K562 (cell line): Measurements from ENCODE around the gene COPB2. TPM values are rescaled to one million over a fixed set of nuclear protein-coding genes. Genes with fewer than 3 reads are reported as not detected.

ENCODE experiments used
- ATAC-seq: fragments of 200-7000 bp; cut with Tn5 transposase; 3 replicates; pipeline ENCODE4 v1.9.1; 2020; ENCODE audit warnings: moderate library complexity
- Bru-seq: library from RNA; stranded (reverse); fragments of 400-500 nt; gene quantifications from one replicate; lab custom pipeline; 2021; lab: Mats Ljungman, UMichigan
- BruChase-seq, 2 experiments: library from RNA; stranded (reverse); fragments of 400-500 nt; gene quantifications; one replicate each; lab custom pipeline; 2021; lab: Mats Ljungman, UMichigan
- BruUV-seq: library from RNA; stranded (reverse); fragments of 400-500 nt; replicated peaks from 2 replicates; lab custom pipeline; 2021; lab: Mats Ljungman, UMichigan
- CTCF ChIA-PET: fragments of 300-600 bp; formaldehyde crosslinking; extraction: SDS; loops from one replicate; lab custom pipeline; 2021; ENCODE audit warnings: low intra/inter-chr PET ratio; lab: Yijun Ruan, JAX
- POLR2A ChIA-PET: fragments of 300-600, 350-650 bp; sonication (Branson Sonifier 250); formaldehyde crosslinking; extraction: SDS; loops from one replicate; lab custom pipeline; 2021; ENCODE audit warnings: antibody characterized with exemption, inconsistent platforms; lab: Yijun Ruan, JAX
- DNase-seq, 4 experiments: peaks; one replicate each; pipeline versions ENCODE4 v3.0.0 to v3.0.0-alpha.2; 2011 to 2018; ENCODE audit warnings: low spot score in 3 of 4, mixed read lengths in 3 of 4; ENCODE audit errors: extremely low read depth in 1 of 4
- FAIRE-seq: peaks from 2 replicates; lab custom pipeline; 2011; peaks lifted over from hg19 to GRCh38; lab: Jason Lieb, UNC
- H2AFZ ChIP-seq: 2 replicates; pipeline ENCODE4 v1.6.0; 2011; ENCODE audit warnings: low read depth, low read length, control low read depth, inconsistent platforms
- H3K27ac ChIP-seq: fragments of 200-600 bp; 3 replicates; pipeline ENCODE4 v1.8.0; 2011; ENCODE audit warnings: low read depth, mild to moderate bottlenecking, control low read depth, inconsistent platforms, low read length, moderate library complexity, mixed read lengths; ENCODE audit errors: extremely low read depth
- H3K27me3 ChIP-seq, 2 experiments: fragments of 300-600 bp in 1 of 2; 2 replicates in 1 of 2; 3 replicates in 1 of 2; pipeline versions ENCODE4 v1.6.0 to v1.8.0; 2011; ENCODE audit warnings: inconsistent platforms in 2 of 2, low read length in 2 of 2, mild to moderate bottlenecking in 1 of 2, mixed read lengths in 1 of 2, moderate library complexity in 1 of 2; ENCODE audit not compliant: control insufficient read depth in 2 of 2, insufficient read depth in 2 of 2
- H3K36me3 ChIP-seq: fragments of 300-600 bp; 3 replicates; pipeline ENCODE4 v1.8.0; 2011; ENCODE audit warnings: mild to moderate bottlenecking, low read length, inconsistent platforms; ENCODE audit not compliant: control insufficient read depth, insufficient read depth
- H3K4me1 ChIP-seq, 2 experiments: fragments of 200-600 bp in 1 of 2; replicated peaks in 1 of 2; 2 replicates in 1 of 2; 3 replicates in 1 of 2; pipeline versions ENCODE4 v1.5.1 to v1.8.0; 2011; ENCODE audit warnings: inconsistent platforms in 2 of 2, low read length in 2 of 2, mild to moderate bottlenecking in 1 of 2, mixed read lengths in 1 of 2, moderate library complexity in 1 of 2; ENCODE audit not compliant: control insufficient read depth in 2 of 2, insufficient read depth in 2 of 2
- H3K4me2 ChIP-seq: 2 replicates; pipeline ENCODE4 v1.6.1; 2011; ENCODE audit warnings: low read length, control low read depth, inconsistent platforms, mixed read lengths; ENCODE audit not compliant: insufficient read depth
- H3K4me3 ChIP-seq: fragments of 200-600 bp; sonication (generic), shearing (Covaris generic); 2 replicates; pipeline ENCODE4 v1.5.1; 2016; ENCODE audit warnings: control low read depth, inconsistent platforms
- H3K79me2 ChIP-seq: fragments of 200-600 bp; 3 replicates; pipeline ENCODE4 v1.8.0; 2011; ENCODE audit warnings: low read length, inconsistent platforms; ENCODE audit not compliant: control insufficient read depth, insufficient read depth
- H3K9ac ChIP-seq, 2 experiments: 2 replicates each; pipeline versions ENCODE4 v1.6.0 to v1.6.1; 2011; ENCODE audit warnings: low read depth in 2 of 2, low read length in 2 of 2, control low read depth in 1 of 2, inconsistent platforms in 1 of 2, mild to moderate bottlenecking in 1 of 2, mixed read lengths in 1 of 2; ENCODE audit not compliant: insufficient read depth in 1 of 2
- H3K9me1 ChIP-seq: one replicate; pipeline ENCODE4 v1.6.0; 2011; ENCODE audit warnings: inconsistent platforms, mild to moderate bottlenecking, low read length, moderate library complexity; ENCODE audit not compliant: control insufficient read depth, insufficient read depth
- H3K9me3 ChIP-seq: replicated peaks from 2 replicates; pipeline ENCODE4 v1.5.1; 2011; ENCODE audit warnings: low read depth, low read length, inconsistent platforms; ENCODE audit not compliant: control insufficient read depth, insufficient read depth
- H4K20me1 ChIP-seq: replicated peaks from 2 replicates; pipeline ENCODE4 v1.6.1; 2011; ENCODE audit warnings: low read length, inconsistent platforms, mixed read lengths; ENCODE audit not compliant: control insufficient read depth, insufficient read depth
- ATF7 ChIP-seq: fragments of 450-650 bp; IDR thresholded peaks from 2 replicates; pipeline ENCODE4 v1.7.1; 2014; ENCODE audit warnings: mild to moderate bottlenecking, moderate library complexity
- BCOR ChIP-seq: fragments of 450-650 bp; IDR thresholded peaks from 2 replicates; pipeline ENCODE4 v1.6.1; 2016
- KDM2B ChIP-seq: fragments of 250-450 bp; sonication (Bioruptor Pico); IDR thresholded peaks from 2 replicates; pipeline ENCODE4 v1.8.0; 2021; ENCODE audit warnings: mild to moderate bottlenecking, moderate library complexity
- SAFB2 ChIP-seq: fragments of 200-400 bp; formaldehyde crosslinking; IDR thresholded peaks from 2 replicates; pipeline ENCODE4 v1.6.1; 2018; ENCODE audit warnings: borderline replicate concordance, low read length, low read depth, moderate library complexity; ENCODE audit not compliant: severe bottlenecking
- ZHX1 ChIP-seq: fragments of 150-350 bp; conservative IDR thresholded peaks from 2 replicates; pipeline ENCODE4 v1.6.1; 2014; ENCODE audit warnings: low read length
- ZNF140 ChIP-seq: fragments of 250-450 bp; sonication (Bioruptor Pico); IDR thresholded peaks from 2 replicates; pipeline ENCODE4 v1.8.0; 2021; ENCODE audit warnings: moderate library complexity, mild to moderate bottlenecking, inconsistent platforms
- WGBS: fragments of 100-300 bp; shearing (Covaris generic); methylation state at CpG from one replicate; pipeline ENCODE4 v1.1.6; 2016; ENCODE audit warnings: low coverage, mixed read lengths; ENCODE audit not compliant: insufficient coverage; ENCODE audit errors: missing lambda C conversion rate; 5-methylcytosine and 5-hydroxymethylcytosine counted together
- in situ Hi-C: fragments of 300-500 bp; cut with MboI; formaldehyde crosslinking; loops from 4 replicates; pipeline ENCODE4 v1.15.0; 2018; ENCODE audit warnings: inconsistent platforms, mixed read lengths
- intact Hi-C: fragments of 100-400 bp; cut with micrococcal nuclease; formaldehyde crosslinking; loops from 2 replicates; pipeline ENCODE4 v1.14.2; 2022
- long read RNA-seq, 3 experiments: library from polyadenylated mRNA in 2 of 3; library from RNA in 1 of 3; unstranded in 2 of 3; stranded (forward) in 1 of 3; transcript quantifications; one replicate each; pipeline ENCODE4 v2.0.0, GENCODE V29; 2019 to 2022
- polyA minus RNA-seq, 3 experiments: library from RNA; depleted of rRNA, polyadenylated mRNA; stranded (reverse); fragments of >200 nt; gene quantifications; 2 replicates each; pipeline ENCODE4 v1.2.3, GENCODE V29; 2011
- polyA plus RNA-seq, 8 experiments: library from polyadenylated mRNA; depleted of rRNA in 4 of 8; stranded (reverse) in 5 of 8; unstranded in 3 of 8; fragments of >200 nt; fragmentation: Nextera tagmentation in 2 of 8; fragmentation: Illumina TruSeq in 1 of 8; extraction: Ambion mirVana in 2 of 8; extraction: Trizol in 1 of 8; gene quantifications; 2 replicates each; pipeline versions ENCODE4 v1.2.1 to v1.2.3, GENCODE V29; 2011 to 2014; ENCODE audit warnings: inconsistent platforms in 1 of 8, missing spikeins in 1 of 8
- total RNA-seq, 7 experiments: library from RNA; depleted of rRNA in 6 of 7; stranded (reverse); fragments of >200 nt in 6 of 7; fragmentation: Illumina TruSeq in 2 of 7; extraction: Trizol in 2 of 7; gene quantifications; 2 replicates each; pipeline versions ENCODE4 v1.2.1 to v1.2.3, GENCODE V29; 2011 to 2021; ENCODE audit warnings: low replicate concordance in 1 of 7
- TF ChIP-seq, protein P1 (sequence below): IDR thresholded peaks from 2 replicates; pipeline ENCODE4 v1.6.1; 2011; ENCODE audit not compliant: insufficient read length; ENCODE audit errors: extremely low read depth

The COPB2 gene
- 107 and 250 TPM in 2 replicates for total RNA-seq (2011; cell fraction: chromatin; rRNA removed; ENCODE audit: low replicate concordance)
- total RNA-seq (2011; cell fraction: nucleolus; rRNA removed), result 48.2 and 69.0 TPM in 2 replicates
- 101 and 112 TPM in 2 replicates for total RNA-seq (2011; cell fraction: nucleoplasm; rRNA removed)
- total RNA-seq (2014; rRNA removed), result 117 and 124 TPM in 2 replicates
- 135 and 145 TPM in 2 replicates for total RNA-seq (2014; rRNA removed; fragmentation: Illumina TruSeq; extraction: Trizol)
- total RNA-seq (2015; rRNA removed; fragmentation: Illumina TruSeq; extraction: Trizol), result 125 and 137 TPM in 2 replicates
- 99.1 and 101 TPM in 2 replicates for total RNA-seq (2021)
- polyA plus RNA-seq (2011; rRNA removed), result 170 and 189 TPM in 2 replicates
- polyA plus RNA-seq (2011; cell fraction: cytosol; rRNA removed), result 45.3 and 102 TPM in 2 replicates
- polyA plus RNA-seq (2011; cell fraction: nucleus; rRNA removed), result 63.5 and 133 TPM in 2 replicates
- 92.1 and 97.5 TPM in 2 replicates for polyA plus RNA-seq (2012)
- polyA plus RNA-seq (2014; fragmentation: Illumina TruSeq; extraction: Trizol), result 117 and 130 TPM in 2 replicates
- polyA plus RNA-seq (2014; fragmentation: Nextera tagmentation; extraction: Ambion mirVana), result 100 to 1,000 TPM in 1 of 2 experiments, 10 to 100 TPM in 1; 64.3 to 155 TPM
- 86.0 and 98.0 TPM in 2 replicates for polyA plus RNA-seq (2014; rRNA removed)
- 366 and 401 TPM in 2 replicates for polyA minus RNA-seq (2011; rRNA and poly(A)+ RNA removed)
- polyA minus RNA-seq (2011; cell fraction: cytosol; rRNA and poly(A)+ RNA removed), result 92.1 and 103 TPM in 2 replicates
- 73.8 and 174 TPM in 2 replicates for polyA minus RNA-seq (2011; cell fraction: nucleus; rRNA and poly(A)+ RNA removed)
- percentile 91 among the genes with signal in this experiment for Bru-seq, nascent RNA
- percentile 93 among the genes with signal in this experiment for BruChase-seq, experiment 1, labeled RNA remaining after a 2-hour chase
- percentile 94 among the genes with signal in this experiment for BruChase-seq, experiment 2, labeled RNA remaining after a 6-hour chase
- long read RNA-seq, experiment 1, transcript COPB2-201 (22 exons, 3,360 nt), result major isoform, 326 of 570 reads
- long read RNA-seq, experiment 1, partial matches to known transcripts, result 101 of 570 reads
- long read RNA-seq, experiment 1, other reads (novel, unspliced or antisense), result 142 of 570 reads
- long read RNA-seq, experiment 2, transcript COPB2-201 (22 exons, 3,360 nt), result major isoform, 57 of 155 reads
- long read RNA-seq, experiment 2, partial matches to known transcripts, result 64 of 155 reads
- long read RNA-seq, experiment 2, other reads (novel, unspliced or antisense), result 34 of 155 reads
- long read RNA-seq, experiment 3, transcript COPB2-201 (22 exons, 3,360 nt), result major isoform, 99 of 183 reads
- long read RNA-seq, experiment 3, partial matches to known transcripts, result 44 of 183 reads
- long read RNA-seq, experiment 3, other reads (novel, unspliced or antisense), result 40 of 183 reads

DNA sequence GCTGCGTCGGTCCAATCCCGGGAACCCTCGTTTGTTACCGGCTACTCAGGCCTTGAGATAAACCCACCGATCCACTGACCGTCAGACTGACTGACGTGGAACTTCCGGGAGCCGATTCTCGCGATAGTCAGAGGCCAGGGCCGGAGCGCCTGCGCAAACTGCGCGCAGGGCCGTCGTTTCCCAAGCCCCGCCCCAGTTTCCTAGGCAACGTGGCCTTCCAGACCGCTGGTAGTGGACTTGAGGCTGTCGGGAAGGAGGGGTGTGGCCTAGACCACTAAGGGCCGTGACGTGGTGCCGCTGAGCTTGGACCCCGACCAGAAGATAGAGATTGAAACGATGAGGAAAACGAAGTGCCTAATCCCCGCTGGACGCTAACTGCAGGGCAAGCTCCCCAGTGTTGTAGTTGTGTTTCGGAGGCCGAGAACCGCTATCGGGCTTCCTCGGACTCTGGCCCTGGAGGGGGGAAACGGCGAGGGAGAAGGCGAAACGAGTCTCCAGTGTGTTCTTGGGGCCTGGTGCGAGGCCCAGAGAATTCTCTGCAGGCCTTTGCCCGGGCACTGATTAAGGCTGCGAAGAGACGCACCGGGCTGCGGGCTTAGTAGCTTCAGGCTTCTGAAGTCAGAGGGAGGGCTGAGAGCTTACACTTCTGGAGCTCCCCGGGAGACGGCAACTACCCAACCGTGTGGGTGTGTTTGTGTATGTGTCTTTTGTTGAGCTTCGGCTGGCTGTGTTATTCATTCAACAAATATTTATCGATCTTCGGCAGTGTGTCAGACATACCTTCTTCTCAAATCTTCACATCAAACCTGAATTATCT lies at the start of gene COPB2:
Gene COPB2 (minus strand): TSS at position 96 of the 817 bp plus-strand sequence. CDS start 97 bp downstream, outside the sequence.
- intact Hi-C loops (no loop called here), in situ Hi-C loops (no loop called here)
- H3K36me3 ChIP-seq, result peaks cover 5% of the 10 kb centered on the region; the same call in 1 of the 3 replicates
- peak within 1 kb of the TSS; percentile 95 for H3K27ac ChIP-seq
- no peaks in the 10 kb centered on the region for H3K9me1 ChIP-seq
- peak; percentile 98 for FAIRE-seq
- peak within 1 kb of the TSS; percentile 82 for H3K4me2 ChIP-seq
- peak within 1 kb of the TSS; percentile 99 to 100 for H3K9ac ChIP-seq
- H3K27me3 ChIP-seq, result no peaks in the 10 kb centered on the region
- no peaks in the 10 kb centered on the region for H3K9me3 ChIP-seq
- H3K4me1 ChIP-seq, result peaks cover 4 to 15% of the 10 kb centered on the region in 2 experiments; a peak in 3 of 5 replicates
- peak within 1 kb of the TSS; percentile 92 for H3K4me3 ChIP-seq
- H3K79me2 ChIP-seq, result peaks cover 56% of the 10 kb centered on the region
- DNase-seq, result peak; percentile 97 to 99 (median 98)
- CTCF ChIA-PET, result no interaction called here
- POLR2A ChIA-PET, result interaction anchor here (0.5 to 2.2 kb wide), 14 partner anchors 10 to 780 kb away, joined by 3 to 9 read pairs (median 3); partner anchors contain the start of gene MRPS22
- H2AFZ ChIP-seq, result peak within 1 kb of the TSS; percentile 91
- no TSS peak for BruUV-seq
- WGBS, result under 1% methylated on average over 52 of the region's 52 CpGs
- peak; percentile 94 for ATAC-seq
- H4K20me1 ChIP-seq, result no peaks in the 10 kb centered on the region; the same call in 1 of the 2 replicates
- TF ChIP-seq ZHX1 (peak; percentile 88; the same call in 1 of the 2 replicates), ZNF140 (CRISPR knock-in tag) (no peak), KDM2B (CRISPR knock-in tag) (0 out of 2 replicates have a peak, but pooled peaks have one; percentile 49), BCOR (no peak), ATF7 (peak; percentile 86), SAFB2 (no peak)
- TF ChIP-seq, protein P1, sequence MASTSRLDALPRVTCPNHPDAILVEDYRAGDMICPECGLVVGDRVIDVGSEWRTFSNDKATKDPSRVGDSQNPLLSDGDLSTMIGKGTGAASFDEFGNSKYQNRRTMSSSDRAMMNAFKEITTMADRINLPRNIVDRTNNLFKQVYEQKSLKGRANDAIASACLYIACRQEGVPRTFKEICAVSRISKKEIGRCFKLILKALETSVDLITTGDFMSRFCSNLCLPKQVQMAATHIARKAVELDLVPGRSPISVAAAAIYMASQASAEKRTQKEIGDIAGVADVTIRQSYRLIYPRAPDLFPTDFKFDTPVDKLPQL, result no peak
